Skin epidermis (tissue), 12 donors: Measurements from ENCODE around the gene ZSWIM9.
"Not testable (repeated sequence)": the region's sequence is repeated elsewhere in the genome, so short reads cannot be mapped to it uniquely, and the experiment has no call there.

ENCODE experiments used
- H3K27ac ChIP-seq, 21 experiments: fragments of 200-600 bp; sonication (generic) in 11 of 21; one replicate each; pipeline ENCODE4 v1.5.0; 2020; ENCODE audit warnings: mild to moderate bottlenecking in 3 of 21, inconsistent platforms in 2 of 21, moderate library complexity in 2 of 21
- H3K4me3 ChIP-seq, 7 experiments: fragments of 200-600 bp; sonication (generic) in 2 of 7; one replicate each; pipeline ENCODE4 v1.5.0; 2020; ENCODE audit warnings: inconsistent platforms in 2 of 7, mild to moderate bottlenecking in 2 of 7, moderate library complexity in 1 of 7

The ZSWIM9 gene

GRCh38 chr19:48203794-48204628 lies 33.5 kb downstream of the ZSWIM9 start:
- H3K27ac ChIP-seq = peak overlapping the region in 20 of 21 experiments; percentile 36 to 88 (median 75)
- peak overlapping the region; percentile 56 to 66 (median 63) for H3K4me3 ChIP-seq

DNA sequence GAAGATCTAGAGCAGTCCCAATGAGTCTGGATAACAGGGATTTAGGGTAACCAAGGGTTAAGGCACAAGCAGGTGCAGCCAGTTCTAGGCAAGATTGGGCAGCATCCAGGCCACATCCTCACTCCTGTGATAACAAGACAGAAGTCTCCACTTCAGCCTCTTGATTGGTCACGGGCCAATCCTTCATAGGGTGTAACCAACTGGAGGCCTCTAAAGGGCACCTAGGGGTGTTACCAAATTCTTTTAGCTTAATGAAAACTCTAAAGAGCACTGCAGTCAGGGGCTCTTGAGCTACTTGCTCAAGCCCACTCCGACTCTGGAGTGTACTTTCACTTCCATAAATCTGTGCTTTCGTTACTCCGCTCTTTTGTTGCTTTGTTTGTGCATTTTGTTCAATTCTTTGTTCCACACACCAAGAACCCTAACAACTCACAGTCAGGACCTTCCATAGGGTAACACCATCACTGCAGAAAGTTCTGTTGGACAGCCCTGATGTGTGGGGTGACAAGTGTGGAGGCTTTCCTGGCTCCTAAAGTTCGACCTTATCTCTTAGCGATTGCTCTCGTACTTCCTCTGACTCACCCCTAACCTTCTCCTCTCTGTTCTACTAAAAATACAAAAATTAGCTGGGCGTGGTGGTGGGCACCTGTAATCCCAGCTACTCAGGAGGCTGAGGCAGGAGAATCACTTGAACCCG lies 36.1 kb downstream of the ZSWIM9 start:
- no peak overlapping the region for H3K4me3 ChIP-seq
- H3K27ac ChIP-seq = no peak overlapping the region

GRCh38 chr19:48210005-48210404 lies 39.5 kb downstream of the ZSWIM9 start:
- no peak overlapping the region for H3K4me3 ChIP-seq
- no peak overlapping the region for H3K27ac ChIP-seq

- no peak overlapping the region for H3K27ac ChIP-seq
- H3K4me3 ChIP-seq = no peak overlapping the region
Measured at GRCh38 chr19:48213959-48214358, 43.5 kb downstream of the ZSWIM9 start.

DNA sequence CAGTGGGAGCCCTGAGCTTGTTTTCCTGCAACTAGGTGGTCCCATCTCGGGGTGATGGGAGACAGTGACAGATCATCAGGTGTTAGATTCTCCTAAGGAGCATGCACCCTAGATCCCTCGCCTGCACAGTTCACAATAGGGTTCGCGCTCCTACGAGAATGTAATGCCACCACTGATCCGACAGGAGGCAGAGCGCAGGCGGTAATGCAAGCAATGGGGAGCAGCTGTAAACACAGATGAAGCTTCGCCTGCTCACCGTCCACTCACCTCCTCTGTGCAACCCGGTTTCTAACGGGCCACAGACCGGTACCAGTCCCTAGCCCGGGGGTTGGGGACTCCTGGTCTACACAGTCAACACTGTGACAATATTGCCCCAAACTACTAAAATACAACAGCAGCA lies 46.5 kb downstream of the ZSWIM9 start:
- H3K27ac ChIP-seq = no peak overlapping the region
- H3K4me3 ChIP-seq = no peak overlapping the region

- Histone ChIP-seq H3K4me3 (no peak overlapping the region), H3K27ac (no peak overlapping the region)
Measured at GRCh38 chr19:48218997-48219396, 48.5 kb downstream of the ZSWIM9 start.

DNA sequence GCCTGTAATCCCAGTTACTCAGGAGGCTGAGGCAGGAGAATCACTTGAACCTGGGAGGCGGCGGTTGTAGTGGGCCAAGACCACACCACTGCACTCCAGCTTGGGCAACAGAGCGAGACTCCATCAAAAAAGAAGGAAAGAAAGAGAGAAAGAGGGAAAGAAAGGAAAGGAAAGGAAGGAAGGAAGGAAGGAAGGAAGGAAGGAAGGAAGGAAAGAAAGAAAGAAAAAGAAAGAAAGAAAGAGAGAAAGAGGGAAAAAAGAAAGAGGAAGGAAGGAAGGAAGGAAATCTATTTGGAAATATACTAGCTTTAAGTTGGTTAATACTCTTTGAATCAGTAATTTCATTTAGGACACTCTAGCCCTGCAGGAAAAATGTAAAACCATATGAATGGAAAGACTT lies 50.3 kb downstream of the ZSWIM9 start:
- not testable (repeated sequence) for H3K27ac ChIP-seq, H3K4me3 ChIP-seq

DNA sequence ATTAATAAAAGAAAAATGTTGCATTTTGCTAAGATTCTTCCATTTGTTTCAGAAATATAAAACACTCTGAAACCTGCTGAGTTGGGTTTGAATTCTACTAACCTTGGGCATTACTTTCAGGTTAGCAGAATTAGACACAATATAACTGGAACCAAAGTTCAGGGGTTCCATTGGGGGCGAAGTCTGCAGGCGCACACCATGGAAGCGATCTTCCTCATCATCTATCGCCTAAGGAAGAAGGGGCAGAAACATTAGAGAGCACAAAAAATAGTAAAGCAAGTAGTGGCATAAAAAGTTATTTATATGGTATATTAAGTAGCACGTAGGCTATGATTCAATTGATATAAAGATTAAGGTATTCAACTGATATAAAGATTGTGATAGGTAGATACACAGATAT lies 51.1 kb downstream of the ZSWIM9 start:
- H3K4me3 ChIP-seq = no peak overlapping the region
- no peak overlapping the region for H3K27ac ChIP-seq

DNA sequence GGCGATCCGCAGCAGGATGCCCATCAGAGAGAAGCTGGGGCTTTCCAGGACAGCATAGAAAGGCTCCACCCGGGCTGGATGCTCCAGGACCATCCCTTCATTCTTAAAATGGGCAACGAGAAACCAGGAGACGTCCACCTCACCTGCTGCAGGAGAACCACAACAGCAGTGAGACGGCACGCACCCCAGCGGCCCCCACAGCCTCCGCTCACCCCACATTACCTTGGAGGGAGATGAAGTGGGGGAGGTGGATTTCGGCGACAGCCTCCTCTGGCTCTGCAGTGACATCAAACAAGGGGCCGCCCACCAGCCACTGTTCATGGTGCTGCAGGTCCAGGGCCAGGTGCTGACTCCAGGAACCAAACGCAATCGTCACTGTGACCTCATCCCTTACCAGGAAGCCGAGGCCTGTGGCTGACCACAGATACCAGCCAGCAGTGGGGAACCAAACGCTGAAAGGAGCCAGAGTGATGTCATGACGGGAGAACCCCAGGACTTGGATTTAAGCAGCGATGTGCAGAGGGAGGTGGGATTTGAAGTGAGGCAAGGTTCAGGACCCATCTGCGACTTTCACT lies 60.2 kb downstream of the ZSWIM9 start:
- H3K4me3 ChIP-seq = no peak overlapping the region

DNA sequence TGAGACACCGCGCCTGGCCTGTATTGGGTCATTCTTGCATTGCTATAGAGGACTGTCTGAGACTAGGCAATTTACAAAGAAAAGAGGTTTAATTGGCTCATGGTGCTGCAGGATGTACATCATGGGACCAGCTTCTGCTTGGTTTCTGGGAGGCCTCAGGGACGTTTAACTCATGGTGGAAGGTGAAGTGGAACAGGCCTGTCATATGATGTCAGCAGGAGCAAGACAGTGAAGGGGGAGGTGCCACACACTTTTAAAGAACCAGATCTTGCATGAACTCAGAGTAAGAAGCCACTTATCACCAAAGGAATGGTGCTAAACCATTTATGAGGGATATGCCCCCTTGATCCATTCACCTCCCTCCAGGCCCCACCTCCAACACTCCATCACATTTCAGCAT lies 66.6 kb downstream of the ZSWIM9 start:
- H3K27ac ChIP-seq = no peak overlapping the region
- H3K4me3 ChIP-seq = no peak overlapping the region

More for the DNA sequence above, 60.2 kb downstream of the ZSWIM9 start:
- no peak overlapping the region for H3K27ac ChIP-seq

GRCh38 chr19:48239120-48239519 lies 68.6 kb downstream of the ZSWIM9 start:
- Histone ChIP-seq H3K4me3 (no peak overlapping the region), H3K27ac (no peak overlapping the region)

DNA sequence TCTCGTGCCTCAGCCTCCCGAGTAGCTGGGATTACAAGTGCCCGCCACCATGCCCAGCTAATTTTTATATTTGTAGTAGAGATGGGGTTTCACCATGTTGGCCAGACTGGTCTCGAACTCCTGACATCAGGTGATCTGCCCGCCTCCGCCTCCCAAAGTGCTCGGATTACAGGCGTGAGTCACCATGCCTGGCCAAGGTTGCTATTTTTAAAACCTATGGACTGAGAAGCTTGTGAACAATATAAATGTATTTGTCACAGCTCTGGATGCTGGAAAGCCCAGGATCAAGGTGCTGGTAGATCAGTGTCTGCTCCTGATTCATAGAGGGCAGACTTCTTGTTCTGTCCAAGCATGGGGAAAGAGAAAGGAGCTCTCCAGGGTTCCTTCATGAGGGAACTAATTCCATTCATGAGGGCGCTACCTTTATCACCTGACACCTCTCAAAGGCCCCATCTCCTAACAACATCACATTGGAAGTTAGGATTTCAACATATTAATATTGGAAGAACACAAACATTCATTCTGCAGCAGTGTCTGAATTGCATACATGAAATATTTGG lies 69.2 kb downstream of the ZSWIM9 start:
- no peak overlapping the region for H3K4me3 ChIP-seq
- H3K27ac ChIP-seq = no peak overlapping the region

DNA sequence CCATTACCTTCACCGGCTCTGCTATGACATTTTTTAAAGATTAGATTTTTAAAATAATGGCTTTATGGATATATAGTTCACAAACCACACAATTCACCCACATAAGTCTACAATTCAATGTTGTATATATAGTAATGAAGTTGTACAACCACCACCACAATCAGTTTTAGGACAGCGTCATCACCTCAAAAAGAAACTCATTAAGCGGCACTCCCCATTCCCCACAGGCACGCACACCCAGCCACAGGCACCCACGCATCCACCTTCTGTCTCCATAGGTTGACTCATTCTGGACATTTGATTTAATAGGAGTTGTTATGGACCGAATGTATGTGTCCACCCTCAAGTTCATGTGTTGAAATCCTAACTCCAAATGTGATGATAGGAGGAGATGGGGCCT lies 71.3 kb downstream of the ZSWIM9 start:
- not testable (repeated sequence) for H3K4me3 ChIP-seq, H3K27ac ChIP-seq

DNA sequence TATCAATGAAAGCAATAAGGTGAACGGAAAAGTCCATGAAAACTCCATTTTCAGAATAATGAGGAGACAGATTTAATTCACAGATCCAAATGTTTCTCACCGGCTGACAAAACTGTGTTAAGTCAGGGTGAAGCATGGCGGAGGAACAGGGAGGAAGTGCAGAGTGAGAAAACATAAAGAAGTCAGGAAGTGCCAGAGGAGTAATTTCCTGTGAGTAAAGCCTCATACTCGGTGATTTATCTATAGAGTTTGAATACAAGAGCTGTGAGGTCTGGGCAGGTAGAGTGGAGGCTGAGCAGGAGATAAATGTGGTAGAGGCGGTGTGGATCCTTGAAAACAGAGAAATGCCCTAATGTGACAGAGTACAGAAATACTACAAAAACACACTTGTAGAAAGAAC lies 73.8 kb downstream of the ZSWIM9 start:
- Histone ChIP-seq H3K4me3 (no peak overlapping the region), H3K27ac (peak overlapping the region in 12 of 21 experiments; percentile 14 to 79 (median 46))

DNA sequence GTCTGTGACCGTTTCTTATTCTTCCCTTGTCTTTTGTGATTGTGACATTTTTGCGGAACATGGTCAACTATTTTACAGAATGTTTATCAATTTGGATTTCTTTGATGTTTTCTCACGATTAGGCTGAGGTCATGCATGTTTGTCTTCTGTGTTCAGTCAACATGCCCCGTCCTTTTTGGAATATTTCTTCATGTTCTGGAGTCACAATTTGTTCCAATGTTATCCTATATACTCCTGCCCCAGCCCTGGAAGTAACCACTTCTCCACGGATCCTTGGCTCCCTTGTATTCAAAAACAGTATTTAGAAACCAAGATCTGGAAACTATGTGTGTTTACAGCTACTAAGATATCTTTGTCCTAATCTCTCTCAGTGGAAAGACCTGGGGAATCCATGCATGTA lies 75.6 kb downstream of the ZSWIM9 start:
- no peak overlapping the region for H3K4me3 ChIP-seq
- H3K27ac ChIP-seq = no peak overlapping the region

DNA sequence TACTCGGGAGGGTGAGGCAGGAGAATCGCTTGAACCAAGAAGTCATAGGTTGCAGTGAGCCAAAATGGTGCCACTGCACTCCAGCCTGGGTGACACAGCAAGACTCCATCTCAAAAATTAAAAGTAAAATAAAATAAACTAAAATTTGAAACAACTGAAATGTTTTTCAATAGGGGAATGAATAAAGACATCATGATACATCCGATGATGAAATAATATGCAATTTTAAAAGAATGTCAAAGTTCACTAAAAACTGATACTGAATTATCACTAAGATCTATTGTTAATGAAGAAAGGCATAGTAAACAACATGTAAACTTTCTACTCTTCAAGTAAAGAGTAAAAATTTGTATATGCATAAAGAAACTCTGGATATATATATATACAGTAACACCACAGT lies 76.7 kb downstream of the ZSWIM9 start:
- no peak overlapping the region for H3K4me3 ChIP-seq
- no peak overlapping the region for H3K27ac ChIP-seq
